GM18951 (cell line): ENCODE results near the gene ABRAXAS1.
"Not testable (repeated sequence)": the region's sequence is repeated elsewhere in the genome, so short reads cannot be mapped to it uniquely, and the experiment has no call there.

Experiments used
- POLR2A ChIP-seq: IDR thresholded peaks from 4 replicates; pipeline ENCODE4 v1.6.1; 2011; ENCODE audit warnings: mild to moderate bottlenecking; ENCODE audit not compliant: insufficient read length, insufficient read depth; ENCODE audit errors: extremely low read depth
- in situ Hi-C: fragments of 300-500 bp; cut with MboI; formaldehyde crosslinking; loops from one replicate; pipeline ENCODE4 v1.12.0; 2022; ENCODE audit warnings: low sequenced_read_pairs, mixed read lengths, inconsistent platforms; ENCODE audit not compliant: unreplicated experiment

The ABRAXAS1 gene

GRCh38 chr4:83484500-83485461 lies at the start of gene ABRAXAS1:
Gene ABRAXAS1 (minus strand): TSS chr4:83485100. CDS start chr4:83485072, 28 bp downstream.
- peak; percentile 95 for TF ChIP-seq POLR2A
- in situ Hi-C loops = no loop called here

GRCh38 chr4:83527671-83528070 lies 42.8 kb upstream of the ABRAXAS1 start:
- no peak for TF ChIP-seq POLR2A
- in situ Hi-C loops = no loop called here

GRCh38 chr4:83522239-83522638 lies 37.3 kb upstream of the ABRAXAS1 start:
- in situ Hi-C loops = loop anchor here (25.0 kb wide), 1 partner anchor 990 kb away; no protein-coding TSS in a partner anchor
- TF ChIP-seq POLR2A = no peak

- no peak for TF ChIP-seq POLR2A
- in situ Hi-C loops = loop anchor here (10.0 to 25.0 kb wide), 2 partner anchors 119 to 996 kb away; no protein-coding TSS in a partner anchor
Observed at GRCh38 chr4:83516042-83516772, 31.3 kb upstream of the ABRAXAS1 start.

GRCh38 chr4:83510442-83510841 lies 25.5 kb upstream of the ABRAXAS1 start:
- in situ Hi-C loops = loop anchor here (10.0 to 25.0 kb wide), 2 partner anchors 124 to 1002 kb away; no protein-coding TSS in a partner anchor
- TF ChIP-seq POLR2A = no peak

GRCh38 chr4:83509156-83509585 lies 24.3 kb upstream of the ABRAXAS1 start:
- in situ Hi-C loops = loop anchor here (25.0 kb wide), 1 partner anchor 1003 kb away; no protein-coding TSS in a partner anchor

- in situ Hi-C loops = loop anchor here (25.0 kb wide), 1 partner anchor 1007 kb away; no protein-coding TSS in a partner anchor
- no peak for TF ChIP-seq POLR2A
Observed at GRCh38 chr4:83504996-83505395, 20.1 kb upstream of the ABRAXAS1 start.

- in situ Hi-C loops = loop anchor here (25.0 kb wide), 1 partner anchor 1008 kb away; no protein-coding TSS in a partner anchor
- no peak for TF ChIP-seq POLR2A
Observed at GRCh38 chr4:83504503-83504902, 19.6 kb upstream of the ABRAXAS1 start.

GRCh38 chr4:83503974-83504373 lies 19.1 kb upstream of the ABRAXAS1 start:
- in situ Hi-C loops = loop anchor here (25.0 kb wide), 1 partner anchor 1008 kb away; no protein-coding TSS in a partner anchor
- no peak for TF ChIP-seq POLR2A

- in situ Hi-C loops = loop anchor here (25.0 kb wide), 1 partner anchor 1011 kb away; no protein-coding TSS in a partner anchor
Observed at GRCh38 chr4:83501671-83502070, 16.8 kb upstream of the ABRAXAS1 start.

GRCh38 chr4:83498187-83498586 lies 13.3 kb upstream of the ABRAXAS1 start:
- in situ Hi-C loops = no loop called here

GRCh38 chr4:83496085-83496917 lies 11.4 kb upstream of the ABRAXAS1 start:
- in situ Hi-C loops = not testable (repeated sequence)

More at GRCh38 chr4:83498187-83498586, 13.3 kb upstream of the ABRAXAS1 start:
- TF ChIP-seq POLR2A = no peak

GRCh38 chr4:83490876-83491450 lies 6.1 kb upstream of the ABRAXAS1 start:
- TF ChIP-seq POLR2A = no peak
- in situ Hi-C loops = no loop called here
